ENCODE results near the gene ALG6. TPM values are rescaled to one million over a fixed set of nuclear protein-coding genes. Genes with fewer than 3 reads are reported as not detected.
"Not testable (repeated sequence)": the region's sequence is repeated elsewhere in the genome, so short reads cannot be mapped to it uniquely, and the experiment has no call there.

ALG6 gene
- total RNA-seq, 1 experiment from 2014 or later: 23.2 TPM

GRCh38 chr1:63458750-63459149, 91.3 kb downstream of the ALG6 start:
- in situ Hi-C loops (cut with HindIII; ENCODE audit: low pct_unique_long_range_greater_than_20kb, low sequenced_read_pairs): no loop called here

DNA sequence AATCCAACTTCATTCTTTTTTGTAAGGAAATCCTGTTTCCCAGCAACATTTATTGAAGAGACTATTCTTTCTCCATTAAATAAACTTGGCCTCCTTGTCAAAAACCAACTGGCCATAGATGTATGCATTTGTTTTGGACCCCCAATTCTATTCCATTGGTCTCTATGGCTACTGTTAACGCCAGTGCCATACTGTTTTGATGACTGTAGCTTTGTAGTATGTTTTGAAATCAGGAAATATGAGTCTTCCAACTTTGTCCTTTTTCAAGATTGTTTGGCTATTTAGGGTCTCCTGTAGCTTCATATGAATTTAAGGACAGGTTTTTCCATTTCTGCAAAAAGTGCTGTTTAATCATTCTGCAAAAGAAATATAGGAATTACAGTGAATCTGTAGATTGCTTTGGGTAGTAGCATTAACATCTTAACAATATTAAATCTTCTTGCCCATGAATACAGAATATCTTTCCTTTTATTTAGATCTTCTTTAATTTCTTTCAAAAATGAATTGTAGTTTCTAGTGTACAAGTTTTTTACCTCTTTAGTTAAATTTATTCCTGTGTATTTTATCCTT, 94.3 kb downstream of the ALG6 start:
- in situ Hi-C loops (cut with HindIII; ENCODE audit: low pct_unique_long_range_greater_than_20kb, low sequenced_read_pairs): no loop called here
- DNase-seq (ENCODE audit: low read depth): no peak

More at GRCh38 chr1:63458750-63459149, 91.3 kb downstream of the ALG6 start:
- no peak for DNase-seq (ENCODE audit: low read depth)

DNA sequence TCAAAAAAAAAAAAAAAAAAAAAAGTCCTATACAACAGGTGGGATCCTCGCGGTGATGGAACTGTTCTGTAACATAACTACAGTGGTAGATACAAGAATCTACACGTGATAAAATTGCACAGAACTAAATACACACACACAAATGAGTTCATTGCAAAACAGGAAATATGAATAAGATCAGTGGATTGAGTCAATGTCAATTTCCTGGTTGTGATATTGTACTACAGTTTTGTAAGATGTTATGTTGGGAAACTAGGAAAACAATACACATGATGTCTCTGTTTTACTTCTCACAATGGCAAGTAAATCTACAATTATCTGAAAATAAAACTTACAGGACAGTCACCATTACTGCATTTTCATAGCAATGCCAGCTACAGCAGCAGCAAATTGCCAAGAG, 95.8 kb downstream of the ALG6 start:
- in situ Hi-C loops (cut with HindIII; ENCODE audit: low pct_unique_long_range_greater_than_20kb, low sequenced_read_pairs): no loop called here
- no peak for DNase-seq (ENCODE audit: low read depth)

DNA sequence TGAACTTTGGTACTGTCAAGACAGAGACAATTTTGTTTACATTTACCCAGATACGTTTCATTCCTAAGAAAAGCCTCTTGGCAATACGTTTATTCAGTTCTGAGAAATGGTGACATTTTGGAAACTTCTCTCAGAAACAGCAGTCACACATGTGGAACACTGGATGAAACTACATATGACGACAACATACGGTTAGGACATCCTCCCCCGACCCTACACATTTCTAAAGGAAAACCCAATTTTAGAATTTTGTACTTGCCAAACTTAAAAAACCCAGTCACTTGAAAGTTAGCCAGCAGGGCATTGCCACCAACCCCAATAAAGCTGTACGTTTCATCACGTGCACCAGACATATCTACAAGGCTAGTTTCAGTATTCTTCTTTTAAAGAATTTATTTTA, 98.8 kb downstream of the ALG6 start:
- in situ Hi-C loops (cut with HindIII; ENCODE audit: low pct_unique_long_range_greater_than_20kb, low sequenced_read_pairs): no loop called here

DNA sequence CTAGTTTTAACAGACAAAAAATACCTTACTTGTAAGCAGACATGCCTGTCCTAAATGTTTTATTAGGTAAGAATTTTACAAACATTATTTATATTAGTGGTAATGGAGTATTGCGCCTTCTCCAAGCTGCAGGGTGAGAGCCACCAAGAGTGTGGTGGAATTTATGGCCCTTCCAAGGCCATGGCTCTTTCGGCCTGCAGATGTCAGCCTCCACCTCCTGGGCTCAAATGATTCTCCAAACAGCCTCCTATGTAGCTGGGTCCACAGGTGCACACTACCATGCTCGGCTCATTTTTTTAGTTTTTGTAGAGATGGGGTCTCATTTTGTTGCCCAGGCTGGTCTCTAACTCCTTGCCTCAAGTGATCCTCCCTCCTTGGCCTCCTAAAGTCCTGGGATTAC, 99.3 kb downstream of the ALG6 start:
- in situ Hi-C loops (cut with HindIII; ENCODE audit: low pct_unique_long_range_greater_than_20kb, low sequenced_read_pairs): no loop called here
- DNase-seq (ENCODE audit: low read depth): no peak

More for the DNA sequence above, 98.8 kb downstream of the ALG6 start:
- no peak for DNase-seq (ENCODE audit: low read depth)

DNA sequence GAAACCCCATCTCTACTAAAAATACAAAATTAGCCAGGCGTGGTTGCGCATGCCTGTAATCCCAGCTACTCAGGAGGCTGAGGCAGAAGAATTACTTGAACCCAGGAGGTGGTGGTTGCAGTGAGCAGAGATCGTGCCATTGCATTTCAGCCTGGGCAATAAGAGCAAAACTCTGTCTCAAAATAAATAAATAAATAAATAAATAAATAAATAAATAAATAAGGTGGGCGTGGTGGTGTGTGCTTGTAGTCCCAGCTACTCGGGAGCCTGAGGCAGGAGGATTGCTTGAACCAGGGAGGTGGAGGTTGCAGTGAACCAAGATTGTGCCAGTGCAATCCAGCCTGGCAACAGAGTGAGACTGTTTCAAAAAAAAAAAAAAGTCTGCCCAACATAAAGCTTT, 101.3 kb downstream of the ALG6 start:
- DNase-seq (ENCODE audit: low read depth); in situ Hi-C loops (cut with HindIII; ENCODE audit: low pct_unique_long_range_greater_than_20kb, low sequenced_read_pairs): not testable (repeated sequence)

DNA sequence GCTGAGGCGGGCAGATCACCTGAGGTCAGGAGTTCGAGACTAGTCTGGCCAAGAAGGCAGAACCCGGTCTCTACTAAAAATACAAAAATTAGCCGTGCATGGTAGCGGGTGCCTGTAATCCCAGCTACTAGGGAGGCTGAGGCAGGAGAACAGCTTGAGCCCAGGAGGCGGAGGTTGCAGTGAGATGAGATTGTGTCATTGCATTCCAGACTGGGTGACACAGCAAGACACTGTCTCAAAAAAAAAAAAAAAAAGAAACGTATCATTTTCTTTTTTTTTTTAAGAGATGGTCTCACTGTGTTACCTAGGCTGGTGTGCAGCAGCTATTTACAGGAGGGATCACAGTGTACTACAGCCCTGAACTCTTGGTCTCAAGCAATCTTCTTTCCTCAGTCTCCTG, 108.3 kb downstream of the ALG6 start:
- in situ Hi-C loops (cut with HindIII; ENCODE audit: low pct_unique_long_range_greater_than_20kb, low sequenced_read_pairs): no loop called here
- DNase-seq (ENCODE audit: low read depth): no peak

GRCh38 chr1:63480057-63480456, 112.6 kb downstream of the ALG6 start:
- no peak for DNase-seq (ENCODE audit: low read depth)
- in situ Hi-C loops (cut with HindIII; ENCODE audit: low pct_unique_long_range_greater_than_20kb, low sequenced_read_pairs): no loop called here

GRCh38 chr1:63486629-63487028, 119.2 kb downstream of the ALG6 start:
- in situ Hi-C loops (cut with HindIII; ENCODE audit: low pct_unique_long_range_greater_than_20kb, low sequenced_read_pairs): no loop called here
- DNase-seq (ENCODE audit: low read depth): no peak

DNA sequence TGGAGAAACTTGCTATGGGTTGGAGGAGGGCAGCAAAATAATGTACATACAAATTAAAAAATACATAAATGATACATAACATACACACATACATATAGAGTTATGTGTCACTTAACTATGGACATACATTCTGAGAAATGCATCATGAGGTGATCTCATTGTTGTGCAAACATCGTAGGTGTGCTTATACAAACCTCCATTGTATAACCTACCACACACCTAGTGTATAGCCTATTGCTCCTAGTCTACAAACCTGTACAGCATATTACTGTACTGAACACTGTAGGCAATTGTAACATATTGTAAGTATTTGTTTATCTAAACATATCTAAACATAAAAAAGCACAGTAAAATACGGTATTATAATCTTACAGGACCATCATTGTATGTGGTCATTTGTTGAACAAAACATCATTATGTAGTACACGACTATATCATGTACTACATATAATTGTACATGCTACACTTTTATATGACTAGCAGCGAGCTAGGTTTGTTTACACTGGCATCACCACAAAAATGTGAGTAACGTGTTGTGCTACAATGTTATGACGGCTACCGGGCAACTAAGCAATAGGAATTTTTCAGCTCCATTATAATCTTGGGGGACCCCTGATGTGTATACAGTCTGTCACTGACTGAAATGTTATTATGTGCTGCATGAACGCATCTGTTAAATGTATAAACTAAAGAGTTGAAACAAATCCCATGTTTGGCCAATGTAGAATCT, 120.1 kb downstream of the ALG6 start:
- in situ Hi-C loops (cut with HindIII; ENCODE audit: low pct_unique_long_range_greater_than_20kb, low sequenced_read_pairs): no loop called here
- no peak for DNase-seq (ENCODE audit: low read depth)

Other genes starting within 250 kb of the ALG6 start
- not detected in 2 replicates for gene FOXD3, start 45.1 kb upstream of the ALG6 start, total RNA-seq (2014; rRNA removed; shearing (Covaris generic); ENCODE audit: low replicate concordance)
- 47.5 and 50.4 TPM in 2 replicates for gene ITGB3BP, start 155.6 kb downstream of the ALG6 start, total RNA-seq (2014; rRNA removed; shearing (Covaris generic); ENCODE audit: low replicate concordance)
- gene EFCAB7, start 155.9 kb downstream of the ALG6 start, total RNA-seq (2014; rRNA removed; shearing (Covaris generic); ENCODE audit: low replicate concordance): 2.0 and 2.9 TPM in 2 replicates
- 57.6 and 70.7 TPM in 2 replicates for gene PGM1, start 225.8 kb downstream of the ALG6 start, total RNA-seq (2014; rRNA removed; shearing (Covaris generic); ENCODE audit: low replicate concordance)